Stomach (tissue), 9 donors: Measurements from ENCODE around the gene CSNK1E. TPM values are rescaled to one million over a fixed set of nuclear protein-coding genes. Genes with fewer than 3 reads are reported as not detected.

Source experiments
- DNase-seq, 2 donors: peaks; one replicate each; pipeline versions ENCODE4 v3.0.0 to v3.0.0-alpha.2; 2013 to 2019
- H3K27ac ChIP-seq, 5 donors: fragments of 200-600 bp in 4 of 5; sonication (generic) in 4 of 5; one replicate each; pipeline ENCODE4 v1.5.1; 2013 to 2019; ENCODE audit warnings: mild to moderate bottlenecking in 1 of 5, moderate library complexity in 1 of 5
- H3K27me3 ChIP-seq, 3 donors: fragments of 200-600 bp; sonication (generic); one replicate each; pipeline ENCODE4 v1.5.1; 2017 to 2019; ENCODE audit warnings: mixed run types in 1 of 3
- H3K36me3 ChIP-seq, 4 donors: fragments of 200-600 bp; sonication (generic); 1 replicate in 3 of 4; 2 replicates in 1 of 4; pipeline ENCODE4 v1.5.1; 2016 to 2019
- H3K4me1 ChIP-seq, 4 donors: fragments of 200-600 bp; sonication (generic); one replicate each; pipeline ENCODE4 v1.5.1; 2016 to 2019
- H3K4me3 ChIP-seq, 4 donors: fragments of 200-600 bp; sonication (generic) in 3 of 4; one replicate each; pipeline ENCODE4 v1.5.1; 2016 to 2019; ENCODE audit warnings: mild to moderate bottlenecking in 1 of 4
- H3K9me3 ChIP-seq, 4 donors: fragments of 200-600 bp; sonication (generic); one replicate each; pipeline ENCODE4 v1.5.1; 2016 to 2019
- EP300 ChIP-seq: sonication (generic); formaldehyde crosslinking; IDR thresholded peaks from one replicate; pipeline ENCODE4 v1.6.1; 2017; ENCODE audit warnings: antibody characterized with exemption
- POLR2A ChIP-seq, 4 donors: fragments of 450-650 bp; IDR thresholded peaks; one replicate each; pipeline ENCODE4 v1.6.1; 2016; ENCODE audit warnings: antibody characterized with exemption in 4 of 4, control low read depth in 2 of 4, mild to moderate bottlenecking in 1 of 4, moderate library complexity in 1 of 4
- POLR2AphosphoS5 ChIP-seq, 3 donors: sonication (generic); formaldehyde crosslinking; IDR thresholded peaks; one replicate each; pipeline ENCODE4 v1.6.1; 2016; ENCODE audit warnings: antibody characterized with exemption in 3 of 3
- WGBS, 5 donors: extraction: QIAGEN DNeasy Blood & Tissue Kit in 3 of 5; methylation state at CpG; one replicate each; pipeline versions ENCODE4 v1.1.5 to v1.1.7; 2013 to 2018; 5-methylcytosine and 5-hydroxymethylcytosine counted together
- intact Hi-C: fragments of 100-400 bp; cut with DNase I; formaldehyde crosslinking; loops from one replicate; pipeline ENCODE4 v1.15.1; 2023; ENCODE audit warnings: low total_unique reads
- polyA plus RNA-seq, 3 donors: library from polyadenylated mRNA; stranded (reverse); fragments of 200-250 nt; gene quantifications; one replicate each; pipeline ENCODE4 v1.2.3, GENCODE V29; 2013
- total RNA-seq, 5 donors: library from RNA; depleted of rRNA; stranded (reverse); fragments of >200 nt; gene quantifications; one replicate each; pipeline versions ENCODE4 v1.1.0 to v1.2.3, GENCODE V29; 2014 to 2016
- TF ChIP-seq, protein P1 (sequence below), 7 experiments: fragments of 450-650 bp in 4 of 7; fragments of 200-600 bp in 3 of 7; sonication (generic) in 3 of 7; IDR thresholded peaks; one replicate each; pipeline ENCODE4 v1.5.1; 2016 to 2019; ENCODE audit warnings: antibody characterized with exemption in 7 of 7, control low read depth in 2 of 7, mild to moderate bottlenecking in 1 of 7
- donor health status: healthy with polysubstance abuse.
- donor health status: Bipolar disorder and iron deficiency.
- donor health status: healthy.

Gene CSNK1E
- total and polyA plus RNA-seq, 8 donors = 19.4 to 135 (median 68.1) TPM

DNA sequence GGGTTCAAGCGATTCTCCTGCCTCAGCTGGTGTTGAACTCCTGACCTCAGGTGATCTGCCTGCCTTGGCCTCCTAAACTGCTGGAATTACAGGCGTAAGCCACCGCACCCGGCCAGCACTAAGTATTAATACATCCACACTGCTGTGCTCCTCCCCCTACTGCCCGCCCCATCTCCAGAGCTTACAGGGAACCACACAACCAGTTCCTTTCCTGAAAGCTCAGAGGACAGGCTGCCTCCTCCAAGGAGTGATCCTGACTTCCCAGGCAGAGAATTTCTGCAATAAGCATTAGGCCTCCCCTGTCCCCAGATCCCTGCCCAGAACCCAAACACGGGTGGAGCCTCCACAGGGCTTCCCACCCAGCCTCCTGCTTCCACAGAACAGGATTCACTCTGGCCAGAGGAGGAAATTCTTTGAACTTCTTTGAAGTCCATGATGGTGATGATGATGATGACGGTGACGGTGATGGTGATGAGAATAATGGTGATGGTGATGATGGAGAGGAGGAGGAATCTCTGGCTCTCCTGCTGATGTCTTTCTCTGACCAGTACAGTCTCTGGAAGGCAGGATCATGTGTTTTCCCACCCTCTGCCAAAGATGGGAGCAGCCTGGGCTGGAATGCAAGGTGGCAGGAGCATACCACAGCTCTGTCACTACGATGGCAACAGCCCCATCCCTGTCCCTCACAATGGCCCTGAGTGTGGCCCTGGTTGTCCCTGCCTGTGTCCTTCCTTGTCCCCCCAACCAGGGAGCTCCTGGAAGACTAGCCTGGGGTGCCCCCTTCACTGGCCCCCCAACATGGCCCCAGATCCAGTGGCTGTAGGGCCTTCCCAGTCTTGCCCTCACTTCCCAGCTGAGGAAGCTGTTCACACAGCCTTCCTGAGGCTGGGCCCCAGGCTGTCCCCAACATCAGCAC lies 33.5 kb upstream of the CSNK1E start:
- WGBS, 5 donors = 78 to 89% (median 86%) methylated on average over 8 to 9 of the region's 9 CpGs
- Histone ChIP-seq H3K27ac (no peak overlapping the region), H3K4me3 (no peak overlapping the region), H3K9me3 (no peaks in the 10 kb centered on the region), H3K27me3 (peaks cover 0 to 21% (median 0%) of the 10 kb centered on the region in 3 donors), H3K4me1 (peaks cover 0 to 10% (median 8%) of the 10 kb centered on the region in 4 donors), H3K36me3 (peaks cover 0 to 13% (median 8%) of the 10 kb centered on the region in 4 donors)
- no peak for TF ChIP-seq EP300
- TF ChIP-seq, protein P1, sequence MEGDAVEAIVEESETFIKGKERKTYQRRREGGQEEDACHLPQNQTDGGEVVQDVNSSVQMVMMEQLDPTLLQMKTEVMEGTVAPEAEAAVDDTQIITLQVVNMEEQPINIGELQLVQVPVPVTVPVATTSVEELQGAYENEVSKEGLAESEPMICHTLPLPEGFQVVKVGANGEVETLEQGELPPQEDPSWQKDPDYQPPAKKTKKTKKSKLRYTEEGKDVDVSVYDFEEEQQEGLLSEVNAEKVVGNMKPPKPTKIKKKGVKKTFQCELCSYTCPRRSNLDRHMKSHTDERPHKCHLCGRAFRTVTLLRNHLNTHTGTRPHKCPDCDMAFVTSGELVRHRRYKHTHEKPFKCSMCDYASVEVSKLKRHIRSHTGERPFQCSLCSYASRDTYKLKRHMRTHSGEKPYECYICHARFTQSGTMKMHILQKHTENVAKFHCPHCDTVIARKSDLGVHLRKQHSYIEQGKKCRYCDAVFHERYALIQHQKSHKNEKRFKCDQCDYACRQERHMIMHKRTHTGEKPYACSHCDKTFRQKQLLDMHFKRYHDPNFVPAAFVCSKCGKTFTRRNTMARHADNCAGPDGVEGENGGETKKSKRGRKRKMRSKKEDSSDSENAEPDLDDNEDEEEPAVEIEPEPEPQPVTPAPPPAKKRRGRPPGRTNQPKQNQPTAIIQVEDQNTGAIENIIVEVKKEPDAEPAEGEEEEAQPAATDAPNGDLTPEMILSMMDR (IDR thresholded peaks at IDR 0.05) = no peak
- TF ChIP-seq POLR2AphosphoS5 (IDR thresholded peaks at IDR 0.05) = no peak
- no peak for TF ChIP-seq POLR2A (IDR thresholded peaks at IDR 0.05)
- DNase-seq = peak in 1 of 2 donors; percentile 17
- intact Hi-C loops = no loop called here

DNA sequence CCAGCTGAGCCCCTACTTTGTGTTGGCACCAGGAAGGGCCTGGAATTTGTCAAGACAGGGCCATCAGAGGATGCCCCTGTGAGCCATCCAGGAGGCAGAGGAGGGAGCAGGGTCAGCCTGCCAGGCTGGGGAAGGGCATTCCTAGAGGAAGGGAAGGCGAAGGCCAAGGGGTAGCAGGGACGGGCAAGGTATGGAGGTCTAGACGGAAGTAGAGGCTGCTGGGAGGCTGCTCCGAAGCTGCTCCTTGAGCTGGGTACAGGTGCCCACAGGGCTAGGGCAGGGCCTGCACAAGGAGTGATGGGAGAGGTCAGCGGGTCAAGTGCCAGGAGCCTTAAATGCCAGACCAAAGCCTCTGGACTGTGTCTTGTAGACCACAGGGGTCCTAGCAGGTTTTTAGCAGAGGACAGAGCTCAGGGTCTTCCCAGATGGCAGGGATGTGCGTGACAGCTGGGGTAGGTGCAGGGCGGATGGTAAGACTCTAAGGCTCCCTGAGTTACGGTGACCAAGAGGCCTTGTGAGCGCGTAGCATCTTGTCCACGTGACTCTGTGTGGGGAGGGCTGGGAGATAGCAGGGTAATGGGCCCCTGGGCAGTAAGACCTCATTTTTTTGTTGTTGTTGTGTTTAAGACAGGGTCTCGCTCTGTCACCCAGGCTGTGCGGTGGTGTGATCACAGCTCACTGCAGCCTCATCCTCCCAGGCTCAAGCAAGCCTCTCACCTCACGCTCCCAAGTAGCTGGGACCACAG lies 31.7 kb upstream of the CSNK1E start:
- TF ChIP-seq EP300 = no peak
- TF ChIP-seq POLR2AphosphoS5 (IDR thresholded peaks at IDR 0.05) = no peak
- TF ChIP-seq, protein P1 (IDR thresholded peaks at IDR 0.05) = no peak
- no peak for TF ChIP-seq POLR2A (IDR thresholded peaks at IDR 0.05)

DNA sequence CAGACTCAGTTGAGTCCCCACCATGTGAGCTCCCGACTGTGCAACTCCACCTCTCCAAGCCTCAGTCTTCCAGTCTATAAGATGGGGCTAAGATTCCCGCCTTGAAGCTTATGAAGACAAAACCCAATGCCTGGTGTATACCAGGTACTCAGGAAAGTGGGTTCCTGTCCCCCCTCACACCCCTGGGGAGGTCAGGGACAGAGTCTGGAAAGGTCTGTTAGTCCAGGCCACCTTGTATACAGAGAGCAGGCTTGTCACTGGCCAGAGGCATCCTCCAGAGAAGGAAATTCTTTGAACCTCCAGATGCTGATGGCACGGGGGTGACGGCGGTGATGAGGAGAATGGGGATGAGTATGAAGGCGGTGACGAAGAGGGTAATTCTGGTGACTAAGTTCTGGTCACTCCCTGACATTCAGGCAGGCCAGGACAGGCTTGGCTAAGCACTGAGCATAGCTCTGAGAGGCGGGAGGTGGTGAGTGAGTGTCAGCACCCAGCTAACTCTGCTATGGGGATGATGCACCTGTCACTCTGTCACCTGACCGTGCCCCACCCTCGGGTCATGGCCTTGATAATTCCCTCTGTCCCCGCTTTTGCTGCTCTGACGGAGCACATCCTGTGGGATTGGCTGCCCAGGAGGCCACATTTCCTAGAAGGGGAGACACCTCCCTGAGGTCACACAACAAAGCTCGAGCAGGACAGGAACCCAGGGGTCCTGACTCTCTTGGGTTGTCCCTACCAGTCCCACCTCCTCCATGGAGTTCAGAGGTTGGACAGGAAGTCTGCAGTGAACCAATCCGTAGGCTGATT lies 30.9 kb upstream of the CSNK1E start:
- 63 to 74% (median 66%) methylated on average over 12 to 14 of the region's 14 CpGs for WGBS, 5 donors
- H3K27ac ChIP-seq = no peak overlapping the region
- H3K4me1 ChIP-seq = peaks cover 0 to 4% (median 3%) of the 10 kb centered on the region in 4 donors
- no peaks in the 10 kb centered on the region for H3K9me3 ChIP-seq
- TF ChIP-seq POLR2AphosphoS5 (IDR thresholded peaks at IDR 0.05) (no peak), EP300 (no peak), POLR2A (IDR thresholded peaks at IDR 0.05) (no peak)
- TF ChIP-seq, protein P1 (IDR thresholded peaks at IDR 0.05) = no peak
- H3K27me3 ChIP-seq = peaks cover 0 to 21% (median 0%) of the 10 kb centered on the region in 3 donors
- H3K36me3 ChIP-seq = no peaks in the 10 kb centered on the region
- H3K4me3 ChIP-seq = no peak overlapping the region
- intact Hi-C loops = loop anchor here (10.0 kb wide), 1 partner anchor 293 kb away; the partner anchor contains the start of gene PICK1
- DNase-seq = peak in 1 of 2 donors; percentile 17

More for the DNA sequence above, 31.7 kb upstream of the CSNK1E start:
- Histone ChIP-seq H3K4me3 (no peak overlapping the region), H3K4me1 (peaks cover 0 to 10% (median 8%) of the 10 kb centered on the region in 4 donors), H3K27me3 (peaks cover 0 to 21% (median 0%) of the 10 kb centered on the region in 3 donors), H3K36me3 (no peaks in the 10 kb centered on the region), H3K27ac (no peak overlapping the region), H3K9me3 (no peaks in the 10 kb centered on the region)
- 78 to 84% (median 79%) methylated on average over 13 to 14 of the region's 14 CpGs for WGBS, 5 donors
- intact Hi-C loops = loop anchor here (10.0 kb wide), 1 partner anchor 294 kb away; the partner anchor contains the start of gene PICK1
- DNase-seq = peak in 1 of 2 donors; percentile 21
